Measurements from ENCODE around the gene JAM2. TPM values are rescaled to one million over a fixed set of nuclear protein-coding genes. Genes with fewer than 3 reads are reported as not detected.

JAM2 gene
- polyA plus RNA-seq, 1 experiment, result 0.21 TPM

GRCh38 chr21:25742900-25743299 is 103.8 kb downstream of the JAM2 start:
- Histone ChIP-seq H3K27me3 (ENCODE audit: control insufficient read depth, insufficient read depth, low read length) (no peaks in the 10 kb centered on the region), H3K36me3 (ENCODE audit: control insufficient read depth, insufficient read depth, low read length) (peaks cover 1% of the 10 kb centered on the region; the same call in 1 of the 2 replicates), H3K4me3 (ENCODE audit: low read depth, low read length) (no peak overlapping the region)
- ChIA-PET CTCF (no interaction called here), POLR2A (no interaction called here)
- no peak for DNase-seq (ENCODE audit: low read depth)
- no peak for TF ChIP-seq CTCF (IDR thresholded peaks at IDR 0.05; ENCODE audit: insufficient read depth, low read depth, low read length)

- POLR2A ChIA-PET, result no interaction called here
These were observed 105.8 kb downstream of the JAM2 start for GRCh38 chr21:25744854-25745253.

GRCh38 chr21:25750085-25750484 is 111.0 kb downstream of the JAM2 start:
- ChIA-PET CTCF (no interaction called here), POLR2A (no interaction called here)
- H3K36me3 ChIP-seq (ENCODE audit: control insufficient read depth, insufficient read depth, low read length), result peaks cover 5% of the 10 kb centered on the region; the same call in 1 of the 2 replicates
- TF ChIP-seq CTCF (IDR thresholded peaks at IDR 0.05; ENCODE audit: insufficient read depth, low read depth, low read length), result no peak
- H3K4me3 ChIP-seq (ENCODE audit: low read depth, low read length), result no peak overlapping the region
- DNase-seq (ENCODE audit: low read depth), result no peak
- H3K27me3 ChIP-seq (ENCODE audit: control insufficient read depth, insufficient read depth, low read length), result no peaks in the 10 kb centered on the region

More at GRCh38 chr21:25744854-25745253, 105.8 kb downstream of the JAM2 start:
- Histone ChIP-seq H3K4me3 (ENCODE audit: low read depth, low read length) (no peak overlapping the region), H3K27me3 (ENCODE audit: control insufficient read depth, insufficient read depth, low read length) (no peaks in the 10 kb centered on the region), H3K36me3 (ENCODE audit: control insufficient read depth, insufficient read depth, low read length) (peaks cover 3% of the 10 kb centered on the region; the same call in 1 of the 2 replicates)
- no peak for DNase-seq (ENCODE audit: low read depth)
- TF ChIP-seq CTCF (IDR thresholded peaks at IDR 0.05; ENCODE audit: insufficient read depth, low read depth, low read length), result no peak
- CTCF ChIA-PET, result interaction anchor here (0.6 kb wide), 1 partner anchor 121 kb away, joined by 3 read pairs; no protein-coding TSS in a partner anchor

- POLR2A ChIA-PET, result no interaction called here
- CTCF ChIA-PET, result interaction anchor here (0.7 kb wide), 1 partner anchor 21 kb away, joined by 4 read pairs; no protein-coding TSS in a partner anchor
These were observed 113.4 kb downstream of the JAM2 start for GRCh38 chr21:25752416-25752815.

More at GRCh38 chr21:25752416-25752815, 113.4 kb downstream of the JAM2 start:
- Histone ChIP-seq H3K36me3 (ENCODE audit: control insufficient read depth, insufficient read depth, low read length) (peaks cover 3% of the 10 kb centered on the region; the same call in 1 of the 2 replicates), H3K27me3 (ENCODE audit: control insufficient read depth, insufficient read depth, low read length) (no peaks in the 10 kb centered on the region), H3K4me3 (ENCODE audit: low read depth, low read length) (no peak overlapping the region)
- no peak for DNase-seq (ENCODE audit: low read depth)
- TF ChIP-seq CTCF (IDR thresholded peaks at IDR 0.05; ENCODE audit: insufficient read depth, low read depth, low read length), result no peak

Measured in BJ (cell line).